ENCODE data around the gene GOLGA8T. TPM values are rescaled to one million over a fixed set of nuclear protein-coding genes. Genes with fewer than 3 reads are reported as not detected.
"Not testable (repeated sequence)": the region's sequence is repeated elsewhere in the genome, so short reads cannot be mapped to it uniquely, and the experiment has no call there.

The GOLGA8T gene
- total RNA-seq, result not detected

- DNase-seq, H3K36me3 ChIP-seq: not testable (repeated sequence)
Measured at GRCh38 chr15:30134751-30135150, at the start of gene GOLGA8T. Gene GOLGA8T (plus strand): TSS chr15:30135051. CDS start chr15:30135149, 98 bp downstream.

GRCh38 chr15:30097827-30098226 lies 37.0 kb upstream of the GOLGA8T start:
- DNase-seq; intact Hi-C loops (cut with DNase I; ENCODE audit: low total_unique reads); H3K27ac ChIP-seq: not testable (repeated sequence)

More at GRCh38 chr15:30134751-30135150, at the start of gene GOLGA8T:
- H3K27ac ChIP-seq; H3K4me1 ChIP-seq; H3K4me3 ChIP-seq; intact Hi-C loops (cut with DNase I; ENCODE audit: low total_unique reads); H3K27me3 ChIP-seq; H3K9me3 ChIP-seq: not testable (repeated sequence)

GRCh38 chr15:30102890-30103289 lies 32.0 kb upstream of the GOLGA8T start:
- H3K9me3 ChIP-seq; H3K27me3 ChIP-seq; H3K27ac ChIP-seq; DNase-seq; H3K4me3 ChIP-seq; H3K36me3 ChIP-seq; H3K4me1 ChIP-seq; intact Hi-C loops (cut with DNase I; ENCODE audit: low total_unique reads): not testable (repeated sequence)

More at GRCh38 chr15:30097827-30098226, 37.0 kb upstream of the GOLGA8T start:
- not testable (repeated sequence) for H3K36me3 ChIP-seq, H3K4me1 ChIP-seq, H3K4me3 ChIP-seq, H3K9me3 ChIP-seq, H3K27me3 ChIP-seq

- DNase-seq; H3K36me3 ChIP-seq; H3K9me3 ChIP-seq; H3K4me1 ChIP-seq; intact Hi-C loops (cut with DNase I; ENCODE audit: low total_unique reads); H3K27me3 ChIP-seq; H3K4me3 ChIP-seq; H3K27ac ChIP-seq: not testable (repeated sequence)
Measured at GRCh38 chr15:30103941-30104507, 30.8 kb upstream of the GOLGA8T start.

- H3K36me3 ChIP-seq; H3K4me1 ChIP-seq; intact Hi-C loops (cut with DNase I; ENCODE audit: low total_unique reads); H3K9me3 ChIP-seq; H3K27ac ChIP-seq; H3K27me3 ChIP-seq; DNase-seq; H3K4me3 ChIP-seq: not testable (repeated sequence)
Measured at GRCh38 chr15:30110591-30110990, 24.3 kb upstream of the GOLGA8T start.

DNA sequence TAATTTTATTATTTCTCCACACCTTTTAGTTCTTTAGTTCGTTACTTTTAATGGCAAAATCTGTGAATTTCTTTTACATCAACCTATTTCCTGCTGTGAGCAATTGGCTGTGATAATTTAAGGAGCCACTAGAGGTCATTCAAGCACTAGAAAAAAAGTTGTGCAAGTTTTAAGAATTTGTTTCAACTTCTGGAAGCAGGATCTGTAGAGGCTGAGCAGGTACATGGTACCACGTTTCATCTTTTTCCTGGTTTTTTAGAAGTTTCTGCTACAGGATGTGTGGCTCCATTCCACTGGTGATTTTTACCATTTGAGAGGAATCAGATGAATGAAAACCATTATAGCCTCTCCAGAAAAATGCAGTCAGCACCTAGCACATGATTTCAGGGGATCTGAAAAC lies 4.8 kb upstream of the GOLGA8T start:
- H3K36me3 ChIP-seq; DNase-seq; H3K4me3 ChIP-seq; H3K9me3 ChIP-seq; intact Hi-C loops (cut with DNase I; ENCODE audit: low total_unique reads); H3K4me1 ChIP-seq; H3K27ac ChIP-seq; H3K27me3 ChIP-seq: not testable (repeated sequence)

GRCh38 chr15:30143246-30143645 lies 8.4 kb downstream of the GOLGA8T start:
- H3K36me3 ChIP-seq, result not testable (repeated sequence)

DNA sequence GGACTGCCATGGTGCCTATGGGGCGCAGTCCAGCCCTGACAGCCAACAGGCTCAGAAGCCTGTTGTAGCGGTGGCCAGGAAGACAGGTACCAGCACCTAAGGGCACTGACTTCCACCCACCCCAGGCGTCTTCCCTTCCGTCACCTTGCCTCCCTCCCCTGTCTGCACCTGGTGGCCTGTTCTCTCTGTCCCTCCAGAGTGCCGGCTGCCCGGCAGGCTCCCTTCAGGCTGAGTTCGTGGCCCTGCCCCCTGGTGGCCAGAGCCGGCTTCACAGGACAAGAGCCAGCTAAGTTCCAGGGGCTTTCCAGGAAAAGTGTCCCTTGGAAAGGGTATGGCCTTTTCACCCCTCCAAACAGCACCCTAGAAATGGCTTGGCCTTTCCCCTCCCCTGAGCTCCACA lies 15.0 kb downstream of the GOLGA8T start:
- intact Hi-C loops (cut with DNase I; ENCODE audit: low total_unique reads); H3K4me3 ChIP-seq: not testable (repeated sequence)

More at GRCh38 chr15:30143246-30143645, 8.4 kb downstream of the GOLGA8T start:
- DNase-seq; H3K27me3 ChIP-seq; H3K4me3 ChIP-seq; H3K4me1 ChIP-seq; H3K9me3 ChIP-seq; H3K27ac ChIP-seq; intact Hi-C loops (cut with DNase I; ENCODE audit: low total_unique reads): not testable (repeated sequence)

GRCh38 chr15:30162479-30163357 lies 27.9 kb downstream of the GOLGA8T start:
- H3K4me1 ChIP-seq; H3K27me3 ChIP-seq; DNase-seq; H3K27ac ChIP-seq; H3K36me3 ChIP-seq; intact Hi-C loops (cut with DNase I; ENCODE audit: low total_unique reads); H3K9me3 ChIP-seq; H3K4me3 ChIP-seq: not testable (repeated sequence)

More for the DNA sequence above, 15.0 kb downstream of the GOLGA8T start:
- H3K36me3 ChIP-seq, DNase-seq, H3K9me3 ChIP-seq, H3K27ac ChIP-seq, H3K27me3 ChIP-seq, H3K4me1 ChIP-seq: not testable (repeated sequence)

DNA sequence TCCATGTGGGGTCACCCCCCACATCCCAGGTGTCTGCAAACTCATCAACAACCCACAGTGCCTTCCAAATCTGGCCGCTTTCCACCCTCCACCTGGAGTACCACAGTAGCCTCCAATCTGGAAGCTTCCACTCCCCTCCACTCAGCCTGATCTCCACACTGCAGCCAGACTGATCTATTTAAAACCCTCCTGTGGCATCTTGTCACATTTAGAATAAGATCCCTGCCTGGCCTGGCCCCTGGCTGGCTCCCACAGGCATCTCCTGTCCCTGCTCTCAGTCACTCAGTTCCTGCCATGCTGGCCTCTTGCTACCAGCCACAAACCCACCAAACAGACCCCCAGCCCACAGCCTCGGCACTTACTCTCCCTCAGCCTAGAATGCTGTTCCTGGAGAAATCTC lies 28.9 kb downstream of the GOLGA8T start:
- intact Hi-C loops (cut with DNase I; ENCODE audit: low total_unique reads); H3K4me3 ChIP-seq; H3K27ac ChIP-seq; H3K9me3 ChIP-seq; DNase-seq; H3K36me3 ChIP-seq; H3K27me3 ChIP-seq; H3K4me1 ChIP-seq: not testable (repeated sequence)

GRCh38 chr15:30164257-30164656 lies 29.4 kb downstream of the GOLGA8T start:
- intact Hi-C loops (cut with DNase I; ENCODE audit: low total_unique reads); H3K4me3 ChIP-seq; H3K27me3 ChIP-seq; H3K9me3 ChIP-seq; H3K4me1 ChIP-seq; H3K27ac ChIP-seq; DNase-seq; H3K36me3 ChIP-seq: not testable (repeated sequence)

DNA sequence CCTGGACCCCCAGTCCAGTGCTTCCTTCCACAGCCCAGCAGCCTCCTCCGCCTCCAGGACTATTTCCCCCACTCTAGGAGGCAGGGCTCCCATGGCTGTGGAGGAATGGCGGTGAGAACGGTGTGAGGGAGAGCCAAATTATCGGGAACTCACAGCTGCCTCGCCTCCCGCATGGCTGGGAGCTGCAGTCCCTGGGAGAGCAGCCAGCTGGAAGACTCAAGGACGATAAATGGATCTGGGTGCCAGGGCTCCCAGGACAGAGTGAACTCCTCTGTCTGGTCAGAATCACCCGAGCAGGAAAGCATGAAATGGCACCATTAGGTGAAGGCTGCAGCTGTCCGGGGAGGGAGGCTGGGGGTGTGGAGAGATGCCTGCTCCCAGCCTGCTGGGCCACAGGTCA lies 32.6 kb downstream of the GOLGA8T start:
- H3K27ac ChIP-seq; H3K4me1 ChIP-seq; H3K36me3 ChIP-seq; H3K27me3 ChIP-seq; intact Hi-C loops (cut with DNase I; ENCODE audit: low total_unique reads); DNase-seq; H3K4me3 ChIP-seq; H3K9me3 ChIP-seq: not testable (repeated sequence)

DNA sequence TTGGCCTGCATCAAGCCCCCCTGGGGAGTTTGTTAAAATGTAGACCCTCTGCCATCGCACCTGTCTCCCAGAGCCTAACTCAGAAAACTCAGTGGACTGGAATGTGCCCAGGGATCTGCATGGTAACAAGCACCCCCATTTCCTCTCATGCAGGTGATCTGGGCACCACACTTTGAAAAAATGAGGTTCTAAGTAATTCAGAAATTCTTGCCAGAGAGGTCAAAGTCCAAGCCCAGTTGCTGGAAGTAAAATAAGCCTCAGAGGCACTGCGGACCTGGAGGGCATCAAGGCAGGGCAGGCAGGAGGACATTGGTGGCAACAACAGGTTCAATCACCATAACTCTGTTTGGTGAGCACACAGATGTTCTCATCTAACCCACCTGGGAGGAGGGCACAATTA lies 33.0 kb downstream of the GOLGA8T start:
- H3K9me3 ChIP-seq; DNase-seq; H3K4me3 ChIP-seq; H3K27ac ChIP-seq; H3K27me3 ChIP-seq; intact Hi-C loops (cut with DNase I; ENCODE audit: low total_unique reads); H3K4me1 ChIP-seq; H3K36me3 ChIP-seq: not testable (repeated sequence)
